GM12872 (cell line): ENCODE measurements around the gene SYNGR1.

Source experiments
- TF ChIP-seq, protein P1 (sequence below): IDR thresholded peaks from 3 replicates; pipeline ENCODE4 v1.5.1; 2011; ENCODE audit warnings: low read depth, mild to moderate bottlenecking, low read length, moderate library complexity; ENCODE audit not compliant: insufficient read depth

The SYNGR1 gene

DNA sequence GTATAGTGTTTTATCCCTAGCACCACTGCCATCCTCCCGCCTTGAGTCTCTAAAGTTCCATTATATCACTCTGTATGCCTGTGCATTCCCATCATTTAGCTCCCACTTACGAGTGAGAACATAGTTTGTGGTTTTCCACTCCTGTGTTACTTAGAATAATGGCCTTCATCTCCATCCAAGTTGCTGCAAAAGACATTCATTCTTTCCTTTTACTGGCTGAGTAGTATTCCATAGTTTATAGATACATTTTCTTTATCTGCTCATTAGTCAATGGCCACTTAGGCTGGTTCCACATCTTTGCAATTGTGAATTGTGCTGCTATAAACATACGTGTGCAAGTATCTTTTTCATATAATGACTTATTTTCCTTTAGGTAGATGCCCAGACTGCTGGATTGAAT lies 74.2 kb downstream of the SYNGR1 start:
- TF ChIP-seq, protein P1, sequence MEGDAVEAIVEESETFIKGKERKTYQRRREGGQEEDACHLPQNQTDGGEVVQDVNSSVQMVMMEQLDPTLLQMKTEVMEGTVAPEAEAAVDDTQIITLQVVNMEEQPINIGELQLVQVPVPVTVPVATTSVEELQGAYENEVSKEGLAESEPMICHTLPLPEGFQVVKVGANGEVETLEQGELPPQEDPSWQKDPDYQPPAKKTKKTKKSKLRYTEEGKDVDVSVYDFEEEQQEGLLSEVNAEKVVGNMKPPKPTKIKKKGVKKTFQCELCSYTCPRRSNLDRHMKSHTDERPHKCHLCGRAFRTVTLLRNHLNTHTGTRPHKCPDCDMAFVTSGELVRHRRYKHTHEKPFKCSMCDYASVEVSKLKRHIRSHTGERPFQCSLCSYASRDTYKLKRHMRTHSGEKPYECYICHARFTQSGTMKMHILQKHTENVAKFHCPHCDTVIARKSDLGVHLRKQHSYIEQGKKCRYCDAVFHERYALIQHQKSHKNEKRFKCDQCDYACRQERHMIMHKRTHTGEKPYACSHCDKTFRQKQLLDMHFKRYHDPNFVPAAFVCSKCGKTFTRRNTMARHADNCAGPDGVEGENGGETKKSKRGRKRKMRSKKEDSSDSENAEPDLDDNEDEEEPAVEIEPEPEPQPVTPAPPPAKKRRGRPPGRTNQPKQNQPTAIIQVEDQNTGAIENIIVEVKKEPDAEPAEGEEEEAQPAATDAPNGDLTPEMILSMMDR = no peak

DNA sequence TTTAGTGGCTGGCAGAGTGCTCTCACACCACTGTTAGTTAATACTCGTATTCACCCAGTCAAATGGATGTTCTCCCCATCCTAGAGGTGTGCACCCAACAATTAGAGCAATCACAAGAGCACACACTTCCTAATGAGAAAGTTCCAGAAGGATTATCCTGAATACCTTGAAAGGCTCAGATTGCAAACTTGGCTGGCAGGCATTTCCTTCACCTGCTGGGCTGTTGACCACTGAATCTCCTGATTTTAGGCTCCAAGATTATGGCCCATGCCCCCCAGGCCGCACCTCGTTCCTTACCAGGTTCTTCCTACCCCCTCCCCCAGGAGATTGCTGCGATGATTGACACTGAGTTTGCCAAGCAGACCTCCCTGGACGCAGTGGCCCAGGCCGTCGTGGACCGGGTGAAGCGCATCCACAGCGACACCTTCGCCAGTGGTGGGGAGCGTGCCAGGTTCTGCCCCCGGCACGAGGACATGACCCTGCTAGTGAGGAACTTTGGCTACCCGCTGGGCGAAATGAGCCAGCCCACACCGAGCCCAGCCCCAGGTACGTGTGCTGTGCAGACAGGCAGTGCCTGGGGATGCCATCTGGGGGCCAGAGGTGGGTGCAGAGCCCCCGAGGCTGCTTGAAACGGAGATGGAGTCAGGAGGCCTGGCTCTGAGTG lies 76.7 kb downstream of the SYNGR1 start:
- TF ChIP-seq, protein P1 = no peak

DNA sequence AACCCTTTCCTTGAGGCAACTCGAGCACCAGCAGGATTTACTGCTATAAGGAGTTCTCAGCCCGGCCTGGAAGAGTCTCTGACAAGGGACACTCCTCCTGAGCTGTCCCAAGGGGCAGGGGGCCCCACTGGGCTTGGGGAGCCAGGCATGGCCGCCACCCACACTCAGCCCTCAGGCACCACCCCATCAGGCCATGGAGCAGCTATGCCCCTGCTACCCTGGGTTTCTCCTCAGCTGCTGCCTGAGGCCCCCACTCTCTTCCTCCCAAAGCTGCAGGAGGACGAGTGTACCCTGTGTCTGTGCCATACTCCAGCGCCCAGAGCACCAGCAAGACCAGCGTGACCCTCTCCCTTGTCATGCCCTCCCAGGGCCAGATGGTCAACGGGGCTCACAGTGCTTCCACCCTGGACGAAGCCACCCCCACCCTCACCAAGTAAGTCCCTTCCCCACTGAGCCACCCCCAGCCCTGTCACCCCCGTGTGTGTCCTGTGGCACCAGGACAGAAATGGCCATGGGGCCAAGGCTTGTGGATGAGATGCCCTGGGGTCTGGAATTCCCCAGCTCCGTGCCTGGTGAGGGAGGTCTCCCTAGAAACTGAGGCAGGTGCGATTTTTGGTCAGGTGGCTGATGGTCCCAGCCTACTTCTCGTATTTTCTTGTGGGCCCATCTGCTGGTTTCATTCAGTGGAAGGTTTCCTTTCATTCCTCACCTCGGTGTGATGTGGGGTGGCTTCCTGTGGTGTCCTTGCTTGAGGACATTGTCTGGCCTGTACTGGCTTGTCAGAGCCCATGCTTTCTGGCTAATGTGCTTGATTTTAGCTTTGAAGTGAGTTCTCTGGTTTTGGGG lies 78.2 kb downstream of the SYNGR1 start:
- TF ChIP-seq, protein P1 = no peak

DNA sequence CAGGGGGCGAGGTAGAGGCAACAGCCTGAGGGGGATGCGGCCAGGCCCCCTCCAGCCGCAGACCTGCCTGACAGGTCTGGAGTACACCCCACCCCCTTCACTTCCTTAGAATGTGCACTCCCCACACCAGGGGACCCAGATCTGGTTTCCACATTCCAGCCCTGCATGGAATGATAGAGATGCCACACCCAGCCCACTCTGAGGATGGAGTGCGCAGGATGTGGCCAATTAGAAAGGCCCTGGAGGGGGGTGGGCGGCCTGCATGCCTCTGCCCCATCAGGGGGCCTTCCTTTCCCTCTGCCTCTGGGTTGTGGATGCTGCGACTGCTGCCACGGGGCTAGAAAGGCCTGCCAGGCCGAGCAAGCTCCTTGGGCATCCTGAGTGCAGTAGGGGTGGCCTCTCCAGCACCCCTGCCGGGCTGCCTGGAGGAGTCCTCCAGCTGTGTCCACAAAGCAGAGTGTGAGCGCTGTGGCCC lies 78.8 kb downstream of the SYNGR1 start:
- TF ChIP-seq, protein P1 = no peak

DNA sequence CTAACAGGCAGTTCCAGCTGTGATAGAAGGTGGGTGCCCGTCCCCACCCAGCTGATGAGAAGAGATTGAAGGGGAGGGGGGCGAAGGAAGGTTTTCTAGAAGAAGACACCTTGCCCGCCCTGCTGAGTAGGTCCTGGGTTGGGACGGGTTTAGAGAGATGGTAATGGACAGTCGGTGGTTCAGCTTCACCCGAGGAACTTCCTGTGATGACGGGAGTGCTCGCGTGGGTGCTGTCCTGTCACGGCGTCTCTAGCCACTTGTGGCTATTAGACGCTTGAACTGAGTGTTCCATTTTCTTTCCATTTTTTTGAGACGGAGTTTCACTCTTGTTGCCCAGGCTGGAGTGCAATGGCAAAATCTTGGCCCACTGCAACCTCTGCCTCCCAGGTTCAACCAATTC lies 79.4 kb downstream of the SYNGR1 start:
- TF ChIP-seq, protein P1 = no peak

DNA sequence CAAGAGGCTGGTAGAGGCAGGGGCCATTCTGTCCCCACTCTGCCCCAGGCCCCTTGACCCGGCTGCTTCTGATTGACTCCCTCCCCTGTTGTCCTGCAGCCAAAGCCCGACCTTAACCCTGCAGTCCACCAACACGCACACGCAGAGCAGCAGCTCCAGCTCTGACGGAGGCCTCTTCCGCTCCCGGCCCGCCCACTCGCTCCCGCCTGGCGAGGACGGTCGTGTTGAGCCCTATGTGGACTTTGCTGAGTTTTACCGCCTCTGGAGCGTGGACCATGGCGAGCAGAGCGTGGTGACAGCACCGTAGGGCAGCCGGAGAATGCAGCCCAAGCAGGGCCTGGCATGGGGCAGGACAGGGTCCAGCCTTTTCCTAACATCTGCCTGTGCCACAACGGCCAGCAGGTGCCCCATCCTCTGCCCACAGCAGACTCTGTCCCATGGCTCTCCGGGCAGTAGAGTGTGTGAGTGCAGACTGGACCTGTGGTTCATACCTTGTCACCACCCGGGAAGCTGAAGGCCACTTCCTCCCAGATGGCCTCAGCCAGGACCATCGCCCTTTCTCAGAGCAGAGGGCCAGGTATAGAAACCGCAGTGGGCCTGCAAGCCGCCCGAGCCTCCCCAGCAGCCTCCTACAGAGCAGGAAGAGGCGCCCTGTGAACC lies 80.3 kb downstream of the SYNGR1 start:
- TF ChIP-seq, protein P1 = no peak

DNA sequence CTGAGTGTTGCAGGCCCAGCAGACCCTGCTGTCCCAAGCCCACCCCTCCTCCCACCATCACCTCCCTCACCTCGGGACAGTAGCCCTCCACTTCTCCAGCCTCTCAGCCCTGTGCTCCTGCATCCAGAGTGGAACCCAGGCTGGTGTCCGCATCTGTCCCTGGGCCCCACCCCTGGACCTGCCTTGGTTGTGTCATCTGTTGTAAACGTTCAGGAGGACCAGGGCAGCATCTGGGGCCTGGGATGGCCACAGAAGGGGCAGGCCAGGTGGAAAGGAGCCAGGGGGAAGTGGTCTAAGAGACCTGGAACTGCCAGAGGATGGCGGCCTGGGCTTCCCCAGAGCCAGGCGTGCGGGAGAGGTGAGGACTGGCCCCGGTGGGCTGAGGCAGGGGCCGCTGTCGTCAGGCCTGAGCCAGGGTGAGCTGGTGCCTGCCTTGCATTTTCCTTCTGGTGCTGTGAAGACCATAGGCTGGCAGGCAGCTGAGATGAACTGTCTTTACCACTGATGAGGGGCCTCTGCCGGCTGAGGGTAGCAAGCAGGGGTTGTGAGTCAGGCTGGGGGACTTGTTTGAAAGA lies 80.9 kb downstream of the SYNGR1 start:
- TF ChIP-seq, protein P1 = no peak
